Tibial nerve (tissue), 4 donors: ENCODE measurements around the gene FAM187B. TPM values are rescaled to one million over a fixed set of nuclear protein-coding genes. Genes with fewer than 3 reads are reported as not detected.

ENCODE experiments used
- DNase-seq, 2 donors: peaks; one replicate each; pipeline ENCODE4 v3.0.0-alpha.2; 2019; ENCODE audit warnings: low spot score in 2 of 2
- H3K27ac ChIP-seq, 4 donors: fragments of 200-600 bp; sonication (generic) in 3 of 4; one replicate each; pipeline ENCODE4 v1.5.1; 2017 to 2019; ENCODE audit warnings: mild to moderate bottlenecking in 1 of 4
- H3K27me3 ChIP-seq, 2 donors: fragments of 200-600 bp; sonication (generic) in 1 of 2; one replicate each; pipeline versions ENCODE4 v1.5.1 to v1.6.0; 2017 to 2019
- H3K36me3 ChIP-seq, 3 donors: fragments of 200-600 bp; sonication (generic); one replicate each; pipeline ENCODE4 v1.5.1; 2018 to 2019
- H3K4me1 ChIP-seq, 4 donors: fragments of 200-600 bp; sonication (generic) in 3 of 4; one replicate each; pipeline ENCODE4 v1.5.1; 2017 to 2019
- H3K4me3 ChIP-seq, 4 donors: fragments of 200-600 bp; sonication (generic) in 3 of 4; one replicate each; pipeline ENCODE4 v1.5.1; 2017 to 2019; ENCODE audit warnings: mild to moderate bottlenecking in 1 of 4, moderate library complexity in 1 of 4
- H3K9me3 ChIP-seq, 4 donors: fragments of 200-600 bp; sonication (generic) in 3 of 4; one replicate each; pipeline ENCODE4 v1.5.1; 2017 to 2019
- EP300 ChIP-seq, 2 donors: sonication (generic); formaldehyde crosslinking; IDR thresholded peaks; one replicate each; pipeline ENCODE4 v1.6.1; 2017; ENCODE audit warnings: antibody characterized with exemption in 2 of 2, mild to moderate bottlenecking in 1 of 2
- POLR2A ChIP-seq, 2 donors: fragments of 450-650 bp; IDR thresholded peaks; one replicate each; pipeline ENCODE4 v1.6.1; 2017; ENCODE audit warnings: antibody characterized with exemption in 2 of 2, mild to moderate bottlenecking in 2 of 2, moderate library complexity in 2 of 2
- WGBS, 2 donors: methylation state at CpG; one replicate each; pipeline ENCODE4 v1.1.5; 2018; 5-methylcytosine and 5-hydroxymethylcytosine counted together
- total RNA-seq, 4 donors: library from RNA; depleted of rRNA; stranded (reverse); fragments of >200 nt; gene quantifications; one replicate each; pipeline ENCODE4 v1.1.0, GENCODE V29; 2016
- TF ChIP-seq, protein P1 (sequence below), 5 experiments: fragments of 200-600 bp in 3 of 5; fragments of 450-650 bp in 2 of 5; sonication (generic) in 3 of 5; IDR thresholded peaks; one replicate each; pipeline ENCODE4 v1.5.1; 2016 to 2019; ENCODE audit warnings: antibody characterized with exemption in 5 of 5, mild to moderate bottlenecking in 3 of 5, moderate library complexity in 2 of 5

The FAM187B gene
- total RNA-seq, 4 donors from 2014 or later: not detected

DNA sequence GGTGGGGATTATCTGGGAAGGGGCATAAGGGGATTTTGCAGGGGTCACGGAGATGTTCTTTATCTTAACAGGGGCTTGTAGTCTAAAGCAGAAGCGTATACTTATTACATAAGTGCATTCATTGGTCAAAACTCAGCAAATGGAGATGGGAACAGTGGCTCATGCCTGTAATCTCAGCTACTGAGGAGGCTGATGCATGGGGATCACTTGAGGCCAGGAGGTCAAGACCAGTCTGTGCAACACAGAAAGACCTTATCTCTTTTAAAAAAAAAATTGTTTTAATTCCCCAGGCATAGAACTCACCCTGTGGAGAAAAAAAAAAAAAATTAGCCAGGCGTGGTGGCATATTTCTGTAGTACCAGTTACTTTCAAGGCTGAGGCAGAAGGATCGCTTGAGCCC is 18.9 kb downstream of the FAM187B start:
- 77 to 78% methylated on average over 4 of the region's 4 CpGs for WGBS, 2 donors
- H3K36me3 ChIP-seq: no peaks in the 10 kb centered on the region
- DNase-seq: no peak
- TF ChIP-seq, protein P1, sequence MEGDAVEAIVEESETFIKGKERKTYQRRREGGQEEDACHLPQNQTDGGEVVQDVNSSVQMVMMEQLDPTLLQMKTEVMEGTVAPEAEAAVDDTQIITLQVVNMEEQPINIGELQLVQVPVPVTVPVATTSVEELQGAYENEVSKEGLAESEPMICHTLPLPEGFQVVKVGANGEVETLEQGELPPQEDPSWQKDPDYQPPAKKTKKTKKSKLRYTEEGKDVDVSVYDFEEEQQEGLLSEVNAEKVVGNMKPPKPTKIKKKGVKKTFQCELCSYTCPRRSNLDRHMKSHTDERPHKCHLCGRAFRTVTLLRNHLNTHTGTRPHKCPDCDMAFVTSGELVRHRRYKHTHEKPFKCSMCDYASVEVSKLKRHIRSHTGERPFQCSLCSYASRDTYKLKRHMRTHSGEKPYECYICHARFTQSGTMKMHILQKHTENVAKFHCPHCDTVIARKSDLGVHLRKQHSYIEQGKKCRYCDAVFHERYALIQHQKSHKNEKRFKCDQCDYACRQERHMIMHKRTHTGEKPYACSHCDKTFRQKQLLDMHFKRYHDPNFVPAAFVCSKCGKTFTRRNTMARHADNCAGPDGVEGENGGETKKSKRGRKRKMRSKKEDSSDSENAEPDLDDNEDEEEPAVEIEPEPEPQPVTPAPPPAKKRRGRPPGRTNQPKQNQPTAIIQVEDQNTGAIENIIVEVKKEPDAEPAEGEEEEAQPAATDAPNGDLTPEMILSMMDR (IDR thresholded peaks at IDR 0.05): no peak
- H3K4me3 ChIP-seq: no peak overlapping the region
- no peaks in the 10 kb centered on the region for H3K27me3 ChIP-seq
- no peaks in the 10 kb centered on the region for H3K9me3 ChIP-seq
- peaks cover 0 to 43% (median 8%) of the 10 kb centered on the region in 4 donors for H3K4me1 ChIP-seq
- peak overlapping the region in 1 of 4 donors; percentile 3 for H3K27ac ChIP-seq

DNA sequence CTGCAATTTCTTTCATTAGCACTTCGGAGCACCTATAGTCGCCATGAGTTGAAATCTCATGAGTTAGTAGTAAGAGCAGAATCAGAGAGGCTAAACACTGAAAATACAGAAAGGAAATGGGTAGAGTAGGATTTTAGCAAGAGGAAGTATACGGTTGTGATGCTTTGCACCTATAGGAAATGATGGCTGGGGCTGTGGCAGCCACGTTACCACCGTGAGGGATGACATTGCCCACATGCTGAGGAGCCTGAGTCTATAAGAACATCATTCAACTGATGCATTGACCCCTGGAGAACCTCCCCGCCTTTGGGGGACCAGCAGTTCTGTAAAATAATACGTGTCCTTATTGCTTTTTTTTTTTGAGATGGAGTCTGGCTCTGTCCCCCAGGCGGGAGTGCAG is 20.4 kb downstream of the FAM187B start:
- H3K4me1 ChIP-seq: peaks cover 0 to 28% (median under 1%) of the 10 kb centered on the region in 4 donors
- WGBS, 2 donors: 83 to 92% methylated on average over 8 of the region's 8 CpGs

DNA sequence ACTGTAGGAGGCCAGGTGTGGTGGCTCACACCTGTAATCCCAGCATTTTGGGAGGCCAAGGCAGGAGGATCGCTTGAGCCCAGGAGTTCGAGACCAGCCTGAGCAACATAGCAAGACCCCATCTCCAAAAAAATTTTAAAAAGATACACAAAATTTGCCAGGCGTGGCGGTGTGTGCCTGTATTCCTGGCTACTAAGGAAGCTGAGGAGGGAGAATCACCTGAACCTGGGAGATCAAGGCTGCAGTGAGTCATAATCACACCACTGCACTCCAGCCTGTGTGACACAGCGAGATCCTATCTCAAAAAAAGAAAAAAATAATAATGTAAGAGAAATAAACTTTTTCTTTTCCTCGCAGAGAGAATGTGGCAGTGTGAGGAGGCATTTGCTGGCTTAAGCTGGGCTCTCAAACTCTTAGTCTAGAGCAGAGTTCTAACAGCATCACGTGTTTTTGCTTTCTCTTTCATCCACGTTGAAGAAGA is 21.1 kb downstream of the FAM187B start:
- DNase-seq: no peak
- no peaks in the 10 kb centered on the region for H3K36me3 ChIP-seq
- no peaks in the 10 kb centered on the region for H3K27me3 ChIP-seq

More for the DNA sequence above, 20.4 kb downstream of the FAM187B start:
- no peak for DNase-seq
- Histone ChIP-seq H3K9me3 (no peaks in the 10 kb centered on the region), H3K4me3 (no peak overlapping the region), H3K27me3 (no peaks in the 10 kb centered on the region), H3K36me3 (no peaks in the 10 kb centered on the region), H3K27ac (no peak overlapping the region)
- no peak for TF ChIP-seq EP300 (IDR thresholded peaks at IDR 0.05)
- TF ChIP-seq, protein P1 (IDR thresholded peaks at IDR 0.05): no peak
- TF ChIP-seq POLR2A (IDR thresholded peaks at IDR 0.05): no peak

DNA sequence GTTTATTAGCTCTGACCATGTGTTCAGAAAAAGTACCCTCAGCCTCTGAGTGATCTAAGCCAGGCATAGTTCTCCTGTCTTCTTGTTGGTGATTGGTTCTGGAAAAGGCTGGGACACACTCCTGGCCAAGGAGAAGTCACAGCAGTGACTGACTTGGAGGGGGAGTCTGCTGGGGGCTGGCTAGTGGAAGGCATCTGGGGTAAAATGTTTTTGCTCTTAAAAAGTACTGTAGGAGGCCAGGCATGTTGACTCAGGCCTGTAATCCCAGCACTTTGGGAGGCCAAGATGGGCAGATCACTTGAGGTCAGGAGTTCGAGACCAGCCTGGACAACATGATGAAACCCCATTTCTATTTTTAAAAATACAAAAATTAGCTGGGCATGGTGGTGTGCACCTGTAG is 21.7 kb downstream of the FAM187B start:
- DNase-seq: no peak

More for the DNA sequence above, 21.1 kb downstream of the FAM187B start:
- WGBS, 2 donors: 81 to 82% methylated on average over 8 of the region's 8 CpGs
- TF ChIP-seq, protein P1 (IDR thresholded peaks at IDR 0.05): no peak
- TF ChIP-seq POLR2A (IDR thresholded peaks at IDR 0.05): no peak
- no peak for TF ChIP-seq EP300 (IDR thresholded peaks at IDR 0.05)
- peak overlapping the region in 1 of 4 donors; percentile 60 for H3K27ac ChIP-seq
- H3K4me3 ChIP-seq: no peak overlapping the region
- H3K9me3 ChIP-seq: no peaks in the 10 kb centered on the region
- H3K4me1 ChIP-seq: peaks cover 0 to 21% (median 0%) of the 10 kb centered on the region in 4 donors

DNA sequence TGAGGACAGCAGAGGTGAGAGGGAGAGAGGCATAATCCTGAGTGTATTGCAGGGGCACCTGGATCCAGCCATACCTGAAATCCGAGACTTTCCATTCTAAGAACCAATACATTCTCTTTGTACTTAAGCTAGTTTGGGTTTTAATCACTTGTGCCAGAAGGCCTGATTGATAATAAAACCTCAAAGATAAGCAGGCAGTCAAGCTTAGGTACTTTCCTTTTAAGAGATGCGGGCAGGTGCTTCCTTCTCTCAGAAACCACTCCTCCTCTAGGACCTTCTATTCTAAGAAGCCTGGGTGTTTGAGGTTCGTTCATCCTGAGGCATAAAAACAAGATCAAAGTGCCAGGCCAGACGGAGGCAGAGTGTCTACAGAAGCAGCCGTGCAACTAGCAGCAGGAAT is 22.2 kb downstream of the FAM187B start:
- no peaks in the 10 kb centered on the region for H3K27me3 ChIP-seq
- no peaks in the 10 kb centered on the region for H3K9me3 ChIP-seq
- TF ChIP-seq EP300 (IDR thresholded peaks at IDR 0.05) (no peak), POLR2A (IDR thresholded peaks at IDR 0.05) (no peak)
- TF ChIP-seq, protein P1 (IDR thresholded peaks at IDR 0.05): no peak
- H3K4me3 ChIP-seq: no peak overlapping the region
- no peaks in the 10 kb centered on the region for H3K36me3 ChIP-seq
- peak overlapping the region in 1 of 4 donors; percentile 60 for H3K27ac ChIP-seq
- H3K4me1 ChIP-seq: peaks cover 0 to 17% (median 0%) of the 10 kb centered on the region in 4 donors
- 50 to 59% methylated on average over 5 of the region's 5 CpGs for WGBS, 2 donors
- DNase-seq: no peak

More for the DNA sequence above, 21.7 kb downstream of the FAM187B start:
- H3K36me3 ChIP-seq: no peaks in the 10 kb centered on the region
- 93 to 100% methylated on average over 1 of the region's 1 CpG for WGBS, 2 donors
- TF ChIP-seq EP300 (IDR thresholded peaks at IDR 0.05) (no peak), POLR2A (IDR thresholded peaks at IDR 0.05) (no peak)
- TF ChIP-seq, protein P1 (IDR thresholded peaks at IDR 0.05): no peak
- no peak overlapping the region for H3K4me3 ChIP-seq
- no peaks in the 10 kb centered on the region for H3K9me3 ChIP-seq
- peaks cover 0 to 17% (median 0%) of the 10 kb centered on the region in 4 donors for H3K4me1 ChIP-seq
- H3K27ac ChIP-seq: peak overlapping the region in 1 of 4 donors; percentile 60
- H3K27me3 ChIP-seq: no peaks in the 10 kb centered on the region
